Stimulated activated CD8-positive, alpha-beta memory T cell treated with anti-CD3 and anti-CD28 coated beads, Interleukin-4, amount 100 ng/mL, for 4 hours (primary cell): ENCODE results near the gene TTC28.

Experiments
- DNase-seq, 2 donors: peaks; one replicate each; pipeline ENCODE4 v3.0.0-alpha.2; 2020; ENCODE audit warnings: low read depth in 2 of 2, low spot score in 1 of 2

TTC28 gene

GRCh38 chr22:28027453-28028448 is 651.9 kb downstream of the TTC28 start:
- DNase-seq, result no peak

GRCh38 chr22:28025866-28026575 is 653.6 kb downstream of the TTC28 start:
- no peak for DNase-seq

GRCh38 chr22:28025333-28025732 is 654.3 kb downstream of the TTC28 start:
- no peak for DNase-seq

- no peak for DNase-seq
Measured at GRCh38 chr22:28024422-28024888, 655.2 kb downstream of the TTC28 start.

GRCh38 chr22:28023774-28024173 is 655.9 kb downstream of the TTC28 start:
- DNase-seq, result no peak

GRCh38 chr22:28023036-28023435 is 656.6 kb downstream of the TTC28 start:
- DNase-seq, result no peak

GRCh38 chr22:28021998-28022660 is 657.5 kb downstream of the TTC28 start:
- no peak for DNase-seq

GRCh38 chr22:28021116-28021997 is 658.3 kb downstream of the TTC28 start:
- DNase-seq, result no peak

- peak in 1 of 2 donors; percentile 28 for DNase-seq
Measured at GRCh38 chr22:28019881-28020861, 659.5 kb downstream of the TTC28 start.

- no peak for DNase-seq
Measured at GRCh38 chr22:28019360-28019759, 660.3 kb downstream of the TTC28 start.

GRCh38 chr22:28018461-28018927 is 661.1 kb downstream of the TTC28 start:
- no peak for DNase-seq

- DNase-seq, result no peak
Measured at GRCh38 chr22:28017859-28018258, 661.8 kb downstream of the TTC28 start.

GRCh38 chr22:28017558-28017820 is 662.2 kb downstream of the TTC28 start:
- no peak for DNase-seq

- no peak for DNase-seq
Measured at GRCh38 chr22:28016781-28017557, 662.7 kb downstream of the TTC28 start.

- DNase-seq, result no peak
Measured at GRCh38 chr22:28015676-28016601, 663.7 kb downstream of the TTC28 start.

- no peak for DNase-seq
Measured at GRCh38 chr22:28015046-28015425, 664.6 kb downstream of the TTC28 start.

- DNase-seq, result no peak
Measured at GRCh38 chr22:28014211-28015045, 665.2 kb downstream of the TTC28 start.
